Measurements from ENCODE around the gene CALML5. TPM values are rescaled to one million over a fixed set of nuclear protein-coding genes. Genes with fewer than 3 reads are reported as not detected.

The CALML5 gene
- total RNA-seq, 1 experiment from 2014 or later = not detected

DNA sequence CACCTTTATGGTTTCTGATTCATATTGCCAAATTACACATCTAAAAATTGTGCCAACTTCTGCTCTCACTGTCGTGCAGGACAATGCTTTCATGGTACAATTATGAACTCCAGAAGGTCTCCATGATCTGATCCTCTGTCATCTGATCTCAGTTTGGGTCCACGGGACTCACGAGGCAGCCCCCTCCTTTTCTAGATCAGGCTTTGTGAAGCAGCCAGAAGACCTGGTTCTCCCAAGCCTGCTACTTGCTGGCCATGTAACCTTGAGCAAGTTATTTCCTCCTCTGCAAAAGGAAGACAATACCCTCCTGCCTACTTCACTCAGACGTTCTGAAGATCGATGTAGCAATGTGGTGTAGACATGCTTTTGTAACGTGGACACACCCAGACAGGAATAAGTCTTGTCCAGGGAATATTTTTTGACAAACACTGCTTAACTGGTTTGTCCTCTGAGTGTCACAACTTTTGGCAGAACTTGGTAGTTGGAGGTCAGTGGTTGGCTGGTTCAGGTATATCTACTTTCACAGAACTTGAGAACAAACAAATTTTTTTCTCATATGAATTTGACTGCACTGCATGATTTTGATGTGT is 44.9 kb upstream of the CALML5 start (continued):
- TF ChIP-seq, protein P1, sequence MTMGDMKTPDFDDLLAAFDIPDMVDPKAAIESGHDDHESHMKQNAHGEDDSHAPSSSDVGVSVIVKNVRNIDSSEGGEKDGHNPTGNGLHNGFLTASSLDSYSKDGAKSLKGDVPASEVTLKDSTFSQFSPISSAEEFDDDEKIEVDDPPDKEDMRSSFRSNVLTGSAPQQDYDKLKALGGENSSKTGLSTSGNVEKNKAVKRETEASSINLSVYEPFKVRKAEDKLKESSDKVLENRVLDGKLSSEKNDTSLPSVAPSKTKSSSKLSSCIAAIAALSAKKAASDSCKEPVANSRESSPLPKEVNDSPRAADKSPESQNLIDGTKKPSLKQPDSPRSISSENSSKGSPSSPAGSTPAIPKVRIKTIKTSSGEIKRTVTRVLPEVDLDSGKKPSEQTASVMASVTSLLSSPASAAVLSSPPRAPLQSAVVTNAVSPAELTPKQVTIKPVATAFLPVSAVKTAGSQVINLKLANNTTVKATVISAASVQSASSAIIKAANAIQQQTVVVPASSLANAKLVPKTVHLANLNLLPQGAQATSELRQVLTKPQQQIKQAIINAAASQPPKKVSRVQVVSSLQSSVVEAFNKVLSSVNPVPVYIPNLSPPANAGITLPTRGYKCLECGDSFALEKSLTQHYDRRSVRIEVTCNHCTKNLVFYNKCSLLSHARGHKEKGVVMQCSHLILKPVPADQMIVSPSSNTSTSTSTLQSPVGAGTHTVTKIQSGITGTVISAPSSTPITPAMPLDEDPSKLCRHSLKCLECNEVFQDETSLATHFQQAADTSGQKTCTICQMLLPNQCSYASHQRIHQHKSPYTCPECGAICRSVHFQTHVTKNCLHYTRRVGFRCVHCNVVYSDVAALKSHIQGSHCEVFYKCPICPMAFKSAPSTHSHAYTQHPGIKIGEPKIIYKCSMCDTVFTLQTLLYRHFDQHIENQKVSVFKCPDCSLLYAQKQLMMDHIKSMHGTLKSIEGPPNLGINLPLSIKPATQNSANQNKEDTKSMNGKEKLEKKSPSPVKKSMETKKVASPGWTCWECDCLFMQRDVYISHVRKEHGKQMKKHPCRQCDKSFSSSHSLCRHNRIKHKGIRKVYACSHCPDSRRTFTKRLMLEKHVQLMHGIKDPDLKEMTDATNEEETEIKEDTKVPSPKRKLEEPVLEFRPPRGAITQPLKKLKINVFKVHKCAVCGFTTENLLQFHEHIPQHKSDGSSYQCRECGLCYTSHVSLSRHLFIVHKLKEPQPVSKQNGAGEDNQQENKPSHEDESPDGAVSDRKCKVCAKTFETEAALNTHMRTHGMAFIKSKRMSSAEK (CRISPR knock-in tag; IDR thresholded peaks at IDR 0.05; ENCODE audit: borderline replicate concordance) = no peak

DNA sequence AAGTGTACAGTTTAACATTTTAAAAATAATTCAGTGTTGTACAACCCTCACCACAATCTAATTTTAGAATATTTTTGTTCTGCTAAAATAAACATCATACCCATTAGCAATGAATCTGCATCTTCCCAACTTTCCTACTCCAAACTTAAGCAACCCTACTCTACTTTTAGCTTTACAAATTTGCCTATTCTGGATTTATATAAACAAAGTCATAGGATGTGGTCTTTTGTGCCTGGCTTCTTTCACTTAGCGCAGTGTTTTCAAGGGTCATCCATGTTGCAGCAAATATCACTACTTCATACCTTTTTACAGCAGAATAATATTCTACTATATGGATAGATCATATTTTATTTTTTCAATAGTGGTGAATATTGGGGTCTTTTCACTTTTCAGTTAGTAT is 44.3 kb upstream of the CALML5 start:
- H3K27me3 Mint-ChIP-seq (ENCODE audit: low read depth) = no peaks in the 10 kb centered on the region
- DNase-seq (ENCODE audit: low spot score) = no peak
- H3K4me3 Mint-ChIP-seq = no peak overlapping the region
- H3K9me3 Mint-ChIP-seq = peaks cover 32% of the 10 kb centered on the region
- no peak for ATAC-seq
- CTCF ChIA-PET = no interaction called here
- POLR2A ChIA-PET = no interaction called here
- peaks cover 16% of the 10 kb centered on the region for H3K36me3 Mint-ChIP-seq
- TF ChIP-seq, protein P2, sequence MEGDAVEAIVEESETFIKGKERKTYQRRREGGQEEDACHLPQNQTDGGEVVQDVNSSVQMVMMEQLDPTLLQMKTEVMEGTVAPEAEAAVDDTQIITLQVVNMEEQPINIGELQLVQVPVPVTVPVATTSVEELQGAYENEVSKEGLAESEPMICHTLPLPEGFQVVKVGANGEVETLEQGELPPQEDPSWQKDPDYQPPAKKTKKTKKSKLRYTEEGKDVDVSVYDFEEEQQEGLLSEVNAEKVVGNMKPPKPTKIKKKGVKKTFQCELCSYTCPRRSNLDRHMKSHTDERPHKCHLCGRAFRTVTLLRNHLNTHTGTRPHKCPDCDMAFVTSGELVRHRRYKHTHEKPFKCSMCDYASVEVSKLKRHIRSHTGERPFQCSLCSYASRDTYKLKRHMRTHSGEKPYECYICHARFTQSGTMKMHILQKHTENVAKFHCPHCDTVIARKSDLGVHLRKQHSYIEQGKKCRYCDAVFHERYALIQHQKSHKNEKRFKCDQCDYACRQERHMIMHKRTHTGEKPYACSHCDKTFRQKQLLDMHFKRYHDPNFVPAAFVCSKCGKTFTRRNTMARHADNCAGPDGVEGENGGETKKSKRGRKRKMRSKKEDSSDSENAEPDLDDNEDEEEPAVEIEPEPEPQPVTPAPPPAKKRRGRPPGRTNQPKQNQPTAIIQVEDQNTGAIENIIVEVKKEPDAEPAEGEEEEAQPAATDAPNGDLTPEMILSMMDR (IDR thresholded peaks at IDR 0.05) = no peak
- TF ChIP-seq, protein P3, sequence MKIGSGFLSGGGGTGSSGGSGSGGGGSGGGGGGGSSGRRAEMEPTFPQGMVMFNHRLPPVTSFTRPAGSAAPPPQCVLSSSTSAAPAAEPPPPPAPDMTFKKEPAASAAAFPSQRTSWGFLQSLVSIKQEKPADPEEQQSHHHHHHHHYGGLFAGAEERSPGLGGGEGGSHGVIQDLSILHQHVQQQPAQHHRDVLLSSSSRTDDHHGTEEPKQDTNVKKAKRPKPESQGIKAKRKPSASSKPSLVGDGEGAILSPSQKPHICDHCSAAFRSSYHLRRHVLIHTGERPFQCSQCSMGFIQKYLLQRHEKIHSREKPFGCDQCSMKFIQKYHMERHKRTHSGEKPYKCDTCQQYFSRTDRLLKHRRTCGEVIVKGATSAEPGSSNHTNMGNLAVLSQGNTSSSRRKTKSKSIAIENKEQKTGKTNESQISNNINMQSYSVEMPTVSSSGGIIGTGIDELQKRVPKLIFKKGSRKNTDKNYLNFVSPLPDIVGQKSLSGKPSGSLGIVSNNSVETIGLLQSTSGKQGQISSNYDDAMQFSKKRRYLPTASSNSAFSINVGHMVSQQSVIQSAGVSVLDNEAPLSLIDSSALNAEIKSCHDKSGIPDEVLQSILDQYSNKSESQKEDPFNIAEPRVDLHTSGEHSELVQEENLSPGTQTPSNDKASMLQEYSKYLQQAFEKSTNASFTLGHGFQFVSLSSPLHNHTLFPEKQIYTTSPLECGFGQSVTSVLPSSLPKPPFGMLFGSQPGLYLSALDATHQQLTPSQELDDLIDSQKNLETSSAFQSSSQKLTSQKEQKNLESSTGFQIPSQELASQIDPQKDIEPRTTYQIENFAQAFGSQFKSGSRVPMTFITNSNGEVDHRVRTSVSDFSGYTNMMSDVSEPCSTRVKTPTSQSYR (CRISPR knock-in tag; IDR thresholded peaks at IDR 0.05) = no peak
- TF ChIP-seq SOX15 (CRISPR knock-in tag; IDR thresholded peaks at IDR 0.05) (no peak), SP1 (CRISPR knock-in tag; conservative IDR thresholded peaks at IDR 0.05) (no peak), GABPB1 (CRISPR knock-in tag; IDR thresholded peaks at IDR 0.05) (no peak), ZNF317 (CRISPR knock-in tag; IDR thresholded peaks at IDR 0.05; ENCODE audit: borderline replicate concordance, low read depth) (no peak), MXD4 (CRISPR knock-in tag; IDR thresholded peaks at IDR 0.05; ENCODE audit: borderline replicate concordance) (no peak), TEAD4 (CRISPR knock-in tag; IDR thresholded peaks at IDR 0.05) (no peak)
- TF ChIP-seq, protein P4, sequence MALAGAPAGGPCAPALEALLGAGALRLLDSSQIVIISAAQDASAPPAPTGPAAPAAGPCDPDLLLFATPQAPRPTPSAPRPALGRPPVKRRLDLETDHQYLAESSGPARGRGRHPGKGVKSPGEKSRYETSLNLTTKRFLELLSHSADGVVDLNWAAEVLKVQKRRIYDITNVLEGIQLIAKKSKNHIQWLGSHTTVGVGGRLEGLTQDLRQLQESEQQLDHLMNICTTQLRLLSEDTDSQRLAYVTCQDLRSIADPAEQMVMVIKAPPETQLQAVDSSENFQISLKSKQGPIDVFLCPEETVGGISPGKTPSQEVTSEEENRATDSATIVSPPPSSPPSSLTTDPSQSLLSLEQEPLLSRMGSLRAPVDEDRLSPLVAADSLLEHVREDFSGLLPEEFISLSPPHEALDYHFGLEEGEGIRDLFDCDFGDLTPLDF (CRISPR knock-in tag; IDR thresholded peaks at IDR 0.05) = no peak
- peaks cover 3% of the 10 kb centered on the region; the same call in 1 of the 2 replicates for H3K4me1 Mint-ChIP-seq
- no peak overlapping the region for H3K27ac Mint-ChIP-seq

DNA sequence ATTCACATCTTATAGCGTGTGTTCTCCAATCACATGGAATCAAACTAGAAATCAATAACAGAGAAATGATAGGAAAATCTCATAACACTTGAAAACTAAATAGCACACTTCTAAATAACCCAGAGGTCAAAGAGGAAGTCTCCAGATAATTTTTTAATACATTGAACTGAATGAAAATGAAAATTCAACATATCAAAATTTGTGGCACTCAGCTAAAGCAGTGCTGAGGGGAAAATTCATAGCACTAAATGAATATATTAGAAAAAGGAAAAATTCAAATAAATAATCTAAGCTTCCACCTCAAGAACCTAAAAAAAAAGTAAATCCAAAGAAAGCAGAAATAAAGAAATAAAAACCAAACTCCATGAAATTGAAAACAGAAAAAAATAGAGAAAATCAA is 42.7 kb upstream of the CALML5 start:
- DNase-seq (ENCODE audit: low spot score) (no peak), ATAC-seq (no peak)
- peaks cover 16% of the 10 kb centered on the region for H3K36me3 Mint-ChIP-seq
- no peak overlapping the region for H3K27ac Mint-ChIP-seq
- no peaks in the 10 kb centered on the region for H3K27me3 Mint-ChIP-seq (ENCODE audit: low read depth)
- H3K4me3 Mint-ChIP-seq = no peak overlapping the region
- CTCF ChIA-PET = no interaction called here
- H3K4me1 Mint-ChIP-seq = peaks cover 6% of the 10 kb centered on the region
- peaks cover 32% of the 10 kb centered on the region for H3K9me3 Mint-ChIP-seq
- TF ChIP-seq ZNF317 (CRISPR knock-in tag; IDR thresholded peaks at IDR 0.05; ENCODE audit: borderline replicate concordance, low read depth) = no peak
- TF ChIP-seq, protein P5, sequence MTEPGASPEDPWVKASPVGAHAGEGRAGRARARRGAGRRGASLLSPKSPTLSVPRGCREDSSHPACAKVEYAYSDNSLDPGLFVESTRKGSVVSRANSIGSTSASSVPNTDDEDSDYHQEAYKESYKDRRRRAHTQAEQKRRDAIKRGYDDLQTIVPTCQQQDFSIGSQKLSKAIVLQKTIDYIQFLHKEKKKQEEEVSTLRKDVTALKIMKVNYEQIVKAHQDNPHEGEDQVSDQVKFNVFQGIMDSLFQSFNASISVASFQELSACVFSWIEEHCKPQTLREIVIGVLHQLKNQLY (CRISPR knock-in tag; IDR thresholded peaks at IDR 0.05) = no peak
- no peak for TF ChIP-seq ZNF396 (CRISPR knock-in tag; IDR thresholded peaks at IDR 0.05; ENCODE audit: borderline replicate concordance)
- TF ChIP-seq, protein P6, sequence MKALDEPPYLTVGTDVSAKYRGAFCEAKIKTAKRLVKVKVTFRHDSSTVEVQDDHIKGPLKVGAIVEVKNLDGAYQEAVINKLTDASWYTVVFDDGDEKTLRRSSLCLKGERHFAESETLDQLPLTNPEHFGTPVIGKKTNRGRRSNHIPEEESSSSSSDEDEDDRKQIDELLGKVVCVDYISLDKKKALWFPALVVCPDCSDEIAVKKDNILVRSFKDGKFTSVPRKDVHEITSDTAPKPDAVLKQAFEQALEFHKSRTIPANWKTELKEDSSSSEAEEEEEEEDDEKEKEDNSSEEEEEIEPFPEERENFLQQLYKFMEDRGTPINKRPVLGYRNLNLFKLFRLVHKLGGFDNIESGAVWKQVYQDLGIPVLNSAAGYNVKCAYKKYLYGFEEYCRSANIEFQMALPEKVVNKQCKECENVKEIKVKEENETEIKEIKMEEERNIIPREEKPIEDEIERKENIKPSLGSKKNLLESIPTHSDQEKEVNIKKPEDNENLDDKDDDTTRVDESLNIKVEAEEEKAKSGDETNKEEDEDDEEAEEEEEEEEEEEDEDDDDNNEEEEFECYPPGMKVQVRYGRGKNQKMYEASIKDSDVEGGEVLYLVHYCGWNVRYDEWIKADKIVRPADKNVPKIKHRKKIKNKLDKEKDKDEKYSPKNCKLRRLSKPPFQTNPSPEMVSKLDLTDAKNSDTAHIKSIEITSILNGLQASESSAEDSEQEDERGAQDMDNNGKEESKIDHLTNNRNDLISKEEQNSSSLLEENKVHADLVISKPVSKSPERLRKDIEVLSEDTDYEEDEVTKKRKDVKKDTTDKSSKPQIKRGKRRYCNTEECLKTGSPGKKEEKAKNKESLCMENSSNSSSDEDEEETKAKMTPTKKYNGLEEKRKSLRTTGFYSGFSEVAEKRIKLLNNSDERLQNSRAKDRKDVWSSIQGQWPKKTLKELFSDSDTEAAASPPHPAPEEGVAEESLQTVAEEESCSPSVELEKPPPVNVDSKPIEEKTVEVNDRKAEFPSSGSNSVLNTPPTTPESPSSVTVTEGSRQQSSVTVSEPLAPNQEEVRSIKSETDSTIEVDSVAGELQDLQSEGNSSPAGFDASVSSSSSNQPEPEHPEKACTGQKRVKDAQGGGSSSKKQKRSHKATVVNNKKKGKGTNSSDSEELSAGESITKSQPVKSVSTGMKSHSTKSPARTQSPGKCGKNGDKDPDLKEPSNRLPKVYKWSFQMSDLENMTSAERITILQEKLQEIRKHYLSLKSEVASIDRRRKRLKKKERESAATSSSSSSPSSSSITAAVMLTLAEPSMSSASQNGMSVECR (CRISPR knock-in tag; IDR thresholded peaks at IDR 0.05; ENCODE audit: borderline replicate concordance) = no peak
- POLR2A ChIA-PET = no interaction called here

All from WTC11 (cell line).